GM18498 (cell line): ENCODE measurements around the gene HIPK2.
"Not testable (repeated sequence)": the region's sequence is repeated elsewhere in the genome, so short reads cannot be mapped to it uniquely, and the experiment has no call there.

Experiments used
- ATAC-seq: cut with Tn5 transposase; IDR thresholded peaks from one replicate; pipeline ENCODE4 v1.9.1; 2021; ENCODE audit warnings: mild to moderate bottlenecking, moderate library complexity; ENCODE audit not compliant: unreplicated experiment

Gene HIPK2

GRCh38 chr7:139679731-139680594 lies 97.8 kb downstream of the HIPK2 start:
- no peak for ATAC-seq

GRCh38 chr7:139676390-139676789 lies 101.4 kb downstream of the HIPK2 start:
- no peak for ATAC-seq

- no peak for ATAC-seq
Measured at GRCh38 chr7:139675127-139676125, 102.4 kb downstream of the HIPK2 start.

GRCh38 chr7:139674752-139675126 lies 103.1 kb downstream of the HIPK2 start:
- ATAC-seq = no peak

GRCh38 chr7:139674341-139674740 lies 103.5 kb downstream of the HIPK2 start:
- ATAC-seq = no peak

GRCh38 chr7:139673762-139674161 lies 104.0 kb downstream of the HIPK2 start:
- ATAC-seq = no peak

- peak; percentile 79 for ATAC-seq
Measured at GRCh38 chr7:139673230-139673629, 104.6 kb downstream of the HIPK2 start.

GRCh38 chr7:139671967-139672366 lies 105.8 kb downstream of the HIPK2 start:
- no peak for ATAC-seq

GRCh38 chr7:139670662-139671061 lies 107.1 kb downstream of the HIPK2 start:
- ATAC-seq = not testable (repeated sequence)

- ATAC-seq = no peak
Measured at GRCh38 chr7:139669106-139670061, 108.4 kb downstream of the HIPK2 start.

GRCh38 chr7:139667377-139667776 lies 110.4 kb downstream of the HIPK2 start:
- no peak for ATAC-seq

- ATAC-seq = no peak
Measured at GRCh38 chr7:139666501-139666900, 111.3 kb downstream of the HIPK2 start.

GRCh38 chr7:139664434-139664833 lies 113.4 kb downstream of the HIPK2 start:
- ATAC-seq = no peak

- ATAC-seq = no peak
Measured at GRCh38 chr7:139663608-139664177, 114.1 kb downstream of the HIPK2 start.

GRCh38 chr7:139661903-139662302 lies 115.9 kb downstream of the HIPK2 start:
- ATAC-seq = no peak

GRCh38 chr7:139661043-139661440 lies 116.8 kb downstream of the HIPK2 start:
- ATAC-seq = no peak

GRCh38 chr7:139660317-139661042 lies 117.3 kb downstream of the HIPK2 start:
- no peak for ATAC-seq

GRCh38 chr7:139659922-139660316 lies 117.9 kb downstream of the HIPK2 start:
- ATAC-seq = no peak

- ATAC-seq = no peak
Measured at GRCh38 chr7:139658908-139659675, 118.7 kb downstream of the HIPK2 start.
